GM21576 (cell line): ENCODE measurements around the gene TEX51.

Experiments
- ATAC-seq: cut with Tn5 transposase; IDR thresholded peaks from one replicate; pipeline ENCODE4 v1.9.1; 2021; ENCODE audit warnings: mild to moderate bottlenecking, moderate library complexity; ENCODE audit not compliant: unreplicated experiment

Gene TEX51

GRCh38 chr2:126898636-126899035, at the start of gene TEX51:
TEX51 (plus strand) TSS chr2:126898890; CDS start chr2:126898919, 29 bp downstream.
- no peak for ATAC-seq

- no peak for ATAC-seq
Observed at GRCh38 chr2:126849054-126849453, 49.6 kb upstream of the TEX51 start.

- ATAC-seq, result no peak
Observed at GRCh38 chr2:126849486-126849885, 49.2 kb upstream of the TEX51 start.

GRCh38 chr2:126849991-126850535, 48.6 kb upstream of the TEX51 start:
- no peak for ATAC-seq

GRCh38 chr2:126850940-126851339, 47.8 kb upstream of the TEX51 start:
- no peak for ATAC-seq

GRCh38 chr2:126851756-126852155, 46.9 kb upstream of the TEX51 start:
- no peak for ATAC-seq

- no peak for ATAC-seq
Observed at GRCh38 chr2:126852361-126852760, 46.3 kb upstream of the TEX51 start.

- ATAC-seq, result no peak
Observed at GRCh38 chr2:126855606-126856005, 43.1 kb upstream of the TEX51 start.

- no peak for ATAC-seq
Observed at GRCh38 chr2:126856403-126856802, 42.3 kb upstream of the TEX51 start.

- ATAC-seq, result no peak
Observed at GRCh38 chr2:126857502-126857901, 41.2 kb upstream of the TEX51 start.

- ATAC-seq, result no peak
Observed at GRCh38 chr2:126858013-126858412, 40.7 kb upstream of the TEX51 start.

GRCh38 chr2:126858436-126858835, 40.3 kb upstream of the TEX51 start:
- no peak for ATAC-seq

- no peak for ATAC-seq
Observed at GRCh38 chr2:126858991-126859390, 39.7 kb upstream of the TEX51 start.

- no peak for ATAC-seq
Observed at GRCh38 chr2:126859631-126860030, 39.1 kb upstream of the TEX51 start.

- ATAC-seq, result no peak
Observed at GRCh38 chr2:126860385-126860784, 38.3 kb upstream of the TEX51 start.

- no peak for ATAC-seq
Observed at GRCh38 chr2:126862730-126863129, 36.0 kb upstream of the TEX51 start.

GRCh38 chr2:126863336-126864015, 35.2 kb upstream of the TEX51 start:
- ATAC-seq, result no peak

GRCh38 chr2:126864861-126865260, 33.8 kb upstream of the TEX51 start:
- ATAC-seq, result no peak

- ATAC-seq, result no peak
Observed at GRCh38 chr2:126866451-126866850, 32.2 kb upstream of the TEX51 start.

- ATAC-seq, result no peak
Observed at GRCh38 chr2:126874961-126875360, 23.7 kb upstream of the TEX51 start.

- no peak for ATAC-seq
Observed at GRCh38 chr2:126876631-126877030, 22.1 kb upstream of the TEX51 start.

GRCh38 chr2:126877041-126877440, 21.6 kb upstream of the TEX51 start:
- no peak for ATAC-seq
